Measurements from ENCODE around the gene NCAPD2. TPM values are rescaled to one million over a fixed set of nuclear protein-coding genes. Genes with fewer than 3 reads are reported as not detected.

The NCAPD2 gene
- total RNA-seq, 1 experiment from 2014 or later, result 204 TPM

DNA sequence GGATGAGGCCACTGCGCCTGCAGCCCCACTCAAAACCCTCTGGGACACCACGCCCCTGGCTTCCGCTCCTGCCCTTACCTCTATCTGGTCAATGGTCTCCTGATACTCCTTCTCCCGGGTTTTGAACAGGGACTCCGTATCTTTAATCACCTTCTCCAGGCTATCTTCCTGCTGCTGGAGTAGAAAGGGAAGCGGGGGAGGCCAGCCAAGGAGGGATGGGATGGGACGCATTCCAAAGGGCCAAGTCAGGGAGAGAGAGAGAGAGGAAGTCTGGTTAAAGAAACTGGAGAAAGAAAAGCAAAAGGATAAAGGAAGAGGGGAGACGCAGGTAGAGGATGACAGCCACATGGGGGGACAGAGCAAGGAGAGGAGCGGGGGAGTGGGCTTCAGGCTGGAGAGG lies 54.1 kb downstream of the NCAPD2 start:
- intact Hi-C loops (cut with micrococcal nuclease; ENCODE audit: unreplicated experiment), result no loop called here
- H3K9me3 Mint-ChIP-seq (ENCODE audit: unreplicated experiment), result no peaks in the 10 kb centered on the region
- H3K4me1 Mint-ChIP-seq (ENCODE audit: low read depth, unreplicated experiment), result peaks cover 16% of the 10 kb centered on the region
- H3K27ac Mint-ChIP-seq (ENCODE audit: unreplicated experiment), result peak overlapping the region; percentile 57
- H3K4me3 Mint-ChIP-seq (ENCODE audit: unreplicated experiment), result no peak overlapping the region
- Histone ChIP-seq H3K36me3 (ENCODE audit: control insufficient read depth, insufficient read depth, low read length) (no peaks in the 10 kb centered on the region), H3K9me3 (no peaks in the 10 kb centered on the region), H3K4me1 (peaks cover 23% of the 10 kb centered on the region), H3K27me3 (replicated peaks; ENCODE audit: control insufficient read depth, insufficient read depth, low read length) (no peaks in the 10 kb centered on the region), H3K4me3 (ENCODE audit: low read depth, low read length) (no peak overlapping the region)
- no TSS peak for BruUV-seq (replicated peaks)
- peak in 1 of 2 experiments; percentile 61 for DNase-seq
- H3K36me3 Mint-ChIP-seq (ENCODE audit: insufficient read depth, unreplicated experiment), result no peaks in the 10 kb centered on the region
- CTCF ChIA-PET, result no interaction called here
- POLR2A ChIA-PET, result no interaction called here
- no peaks in the 10 kb centered on the region for H3K27me3 Mint-ChIP-seq (ENCODE audit: insufficient read depth, unreplicated experiment)
- TF ChIP-seq, protein P1, sequence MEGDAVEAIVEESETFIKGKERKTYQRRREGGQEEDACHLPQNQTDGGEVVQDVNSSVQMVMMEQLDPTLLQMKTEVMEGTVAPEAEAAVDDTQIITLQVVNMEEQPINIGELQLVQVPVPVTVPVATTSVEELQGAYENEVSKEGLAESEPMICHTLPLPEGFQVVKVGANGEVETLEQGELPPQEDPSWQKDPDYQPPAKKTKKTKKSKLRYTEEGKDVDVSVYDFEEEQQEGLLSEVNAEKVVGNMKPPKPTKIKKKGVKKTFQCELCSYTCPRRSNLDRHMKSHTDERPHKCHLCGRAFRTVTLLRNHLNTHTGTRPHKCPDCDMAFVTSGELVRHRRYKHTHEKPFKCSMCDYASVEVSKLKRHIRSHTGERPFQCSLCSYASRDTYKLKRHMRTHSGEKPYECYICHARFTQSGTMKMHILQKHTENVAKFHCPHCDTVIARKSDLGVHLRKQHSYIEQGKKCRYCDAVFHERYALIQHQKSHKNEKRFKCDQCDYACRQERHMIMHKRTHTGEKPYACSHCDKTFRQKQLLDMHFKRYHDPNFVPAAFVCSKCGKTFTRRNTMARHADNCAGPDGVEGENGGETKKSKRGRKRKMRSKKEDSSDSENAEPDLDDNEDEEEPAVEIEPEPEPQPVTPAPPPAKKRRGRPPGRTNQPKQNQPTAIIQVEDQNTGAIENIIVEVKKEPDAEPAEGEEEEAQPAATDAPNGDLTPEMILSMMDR (IDR thresholded peaks at IDR 0.05; ENCODE audit: insufficient read depth in 1 of 2, low read depth in 1 of 2, low read length in 1 of 2, severe bottlenecking in 1 of 2, unreplicated experiment in 1 of 2), result no peak

DNA sequence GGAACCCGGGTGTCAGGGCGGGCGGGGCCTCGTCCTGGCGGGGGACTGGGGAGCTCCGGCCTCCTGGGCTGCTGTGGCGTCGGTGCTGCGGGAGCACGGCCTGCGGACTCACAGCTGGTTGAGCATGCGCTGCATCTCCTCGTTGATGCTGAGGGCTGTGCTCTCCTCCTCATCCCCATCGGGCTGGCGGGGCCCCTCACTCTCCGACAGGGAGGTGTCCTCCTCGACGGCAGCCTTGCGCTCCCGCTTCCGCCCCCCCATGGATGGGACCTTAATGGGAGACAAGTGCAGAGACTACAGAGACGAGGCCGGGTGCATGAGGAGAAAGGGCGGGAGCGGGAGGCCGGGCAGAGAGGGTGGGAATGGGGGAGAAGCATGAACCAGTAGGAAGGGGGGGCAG lies 54.7 kb downstream of the NCAPD2 start:
- Mint-ChIP-seq H3K4me3 (ENCODE audit: unreplicated experiment) (no peak overlapping the region), H3K4me1 (ENCODE audit: low read depth, unreplicated experiment) (peaks cover 16% of the 10 kb centered on the region), H3K9me3 (ENCODE audit: unreplicated experiment) (no peaks in the 10 kb centered on the region), H3K36me3 (ENCODE audit: insufficient read depth, unreplicated experiment) (no peaks in the 10 kb centered on the region), H3K27ac (ENCODE audit: unreplicated experiment) (peak overlapping the region; percentile 57), H3K27me3 (ENCODE audit: insufficient read depth, unreplicated experiment) (no peaks in the 10 kb centered on the region)
- TF ChIP-seq, protein P1 (IDR thresholded peaks at IDR 0.05; ENCODE audit: insufficient read depth in 1 of 2, low read depth in 1 of 2, low read length in 1 of 2, severe bottlenecking in 1 of 2, unreplicated experiment in 1 of 2), result no peak
- no TSS peak for BruUV-seq (replicated peaks)
- Histone ChIP-seq H3K36me3 (ENCODE audit: control insufficient read depth, insufficient read depth, low read length) (no peaks in the 10 kb centered on the region), H3K4me1 (peaks cover 20% of the 10 kb centered on the region), H3K9me3 (no peaks in the 10 kb centered on the region), H3K27me3 (replicated peaks; ENCODE audit: control insufficient read depth, insufficient read depth, low read length) (no peaks in the 10 kb centered on the region), H3K4me3 (ENCODE audit: low read depth, low read length) (no peak overlapping the region)
- intact Hi-C loops (cut with micrococcal nuclease; ENCODE audit: unreplicated experiment), result no loop called here
- ChIA-PET CTCF (no interaction called here), POLR2A (no interaction called here)
- DNase-seq, result peak in 1 of 2 experiments; percentile 43

DNA sequence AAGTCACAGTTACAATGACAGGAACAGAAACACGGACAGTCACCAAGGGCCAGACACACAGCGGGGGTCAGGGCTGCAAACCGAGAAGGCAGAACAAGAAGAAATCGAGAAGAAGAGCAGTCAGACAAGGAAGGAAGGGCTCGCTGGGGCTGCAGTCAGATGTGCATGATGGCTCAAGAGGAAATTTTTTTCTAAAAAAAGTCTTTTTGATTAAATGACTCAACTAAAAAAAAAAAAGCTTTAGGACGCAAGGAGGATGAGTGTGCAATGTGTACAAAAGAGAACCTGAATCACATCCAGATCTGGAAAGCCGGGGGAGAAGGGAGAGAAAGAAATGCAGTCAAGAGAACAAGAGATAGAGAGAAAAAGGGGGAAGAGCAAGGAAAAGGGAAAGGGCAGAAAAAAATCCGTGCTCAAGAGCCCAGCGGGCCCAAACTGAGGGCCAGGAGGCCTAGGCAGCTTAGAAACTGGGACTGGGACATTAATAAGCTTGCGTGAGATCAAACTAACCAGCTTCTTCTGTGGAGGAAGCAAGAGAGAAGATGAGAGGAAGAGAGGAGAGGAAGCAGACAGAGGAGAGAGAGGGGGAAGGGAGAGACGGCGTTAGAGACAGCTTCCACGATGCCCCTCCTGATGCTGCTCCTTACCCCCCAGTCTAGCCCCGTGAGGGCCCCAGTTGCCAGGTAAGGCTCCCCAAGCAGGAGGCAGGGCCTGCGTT lies 55.2 kb downstream of the NCAPD2 start:
- TF ChIP-seq, protein P1 (IDR thresholded peaks at IDR 0.05; ENCODE audit: insufficient read depth in 1 of 2, low read depth in 1 of 2, low read length in 1 of 2, severe bottlenecking in 1 of 2, unreplicated experiment in 1 of 2), result no peak
- H3K4me1 ChIP-seq, result peaks cover 20% of the 10 kb centered on the region
- Mint-ChIP-seq H3K27me3 (ENCODE audit: insufficient read depth, unreplicated experiment) (no peaks in the 10 kb centered on the region), H3K4me3 (ENCODE audit: unreplicated experiment) (no peak overlapping the region), H3K27ac (ENCODE audit: unreplicated experiment) (no peak overlapping the region), H3K36me3 (ENCODE audit: insufficient read depth, unreplicated experiment) (no peaks in the 10 kb centered on the region), H3K9me3 (ENCODE audit: unreplicated experiment) (no peaks in the 10 kb centered on the region), H3K4me1 (ENCODE audit: low read depth, unreplicated experiment) (peaks cover 16% of the 10 kb centered on the region)
- DNase-seq, result no peak
- no peak overlapping the region for H3K4me3 ChIP-seq (ENCODE audit: low read depth, low read length)
- no peaks in the 10 kb centered on the region for H3K27me3 ChIP-seq (replicated peaks; ENCODE audit: control insufficient read depth, insufficient read depth, low read length)
- H3K36me3 ChIP-seq (ENCODE audit: control insufficient read depth, insufficient read depth, low read length), result no peaks in the 10 kb centered on the region
- CTCF ChIA-PET, result interaction anchor here (1.1 to 1.4 kb wide), 2 partner anchors 9 to 12 kb away, joined by 3 to 9 read pairs; no protein-coding TSS in a partner anchor
- no TSS peak for BruUV-seq (replicated peaks)
- POLR2A ChIA-PET, result interaction anchor here (0.6 to 2.3 kb wide), 2 partner anchors 15 to 212 kb away, joined by 3 to 31 read pairs; partner anchors contain the start of gene GAPDH
- intact Hi-C loops (cut with micrococcal nuclease; ENCODE audit: unreplicated experiment), result no loop called here
- H3K9me3 ChIP-seq, result no peaks in the 10 kb centered on the region
